Measurements from ENCODE around the gene FNDC3A. TPM values are rescaled to one million over a fixed set of nuclear protein-coding genes. Genes with fewer than 3 reads are reported as not detected.

Gene FNDC3A
- total and polyA plus RNA-seq, 2 donors from 2014 or later, result 12.5 to 67.8 TPM

DNA sequence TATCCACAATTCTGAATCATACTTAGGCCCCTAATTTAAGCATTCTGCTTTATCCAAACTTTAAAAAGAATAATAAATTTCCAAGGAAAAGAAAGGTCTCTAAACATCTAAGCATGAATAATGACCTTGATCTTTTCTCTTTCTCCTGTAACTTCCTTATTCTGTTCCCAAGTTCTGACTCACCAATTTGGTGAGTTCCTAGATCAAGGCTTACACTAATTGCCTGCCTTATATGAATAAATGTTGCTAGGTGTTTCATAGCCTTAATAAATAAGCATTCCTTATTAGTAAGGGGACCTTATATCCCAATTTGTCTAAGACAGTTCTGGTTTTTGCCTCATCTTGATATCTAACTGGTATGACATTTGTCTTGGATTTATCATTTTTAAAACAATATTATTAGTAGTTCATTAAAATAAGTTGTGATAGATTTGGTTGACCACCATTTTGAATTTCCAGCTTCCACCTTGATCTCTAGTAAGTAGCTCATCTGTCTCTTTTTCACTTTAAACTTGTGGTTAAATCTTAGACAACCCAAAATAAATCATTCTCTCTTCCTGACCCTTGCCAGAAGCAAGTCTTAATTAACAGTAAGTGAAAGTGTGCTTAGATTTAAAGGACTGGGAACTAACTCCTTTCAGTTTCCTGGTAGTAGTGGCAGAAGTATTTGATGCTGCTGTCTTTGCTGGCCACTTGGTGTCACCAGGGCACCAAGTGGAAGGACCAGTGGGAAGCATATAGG lies 123.2 kb downstream of the FNDC3A start:
- intact Hi-C loops (cut with DNase I), result no loop called here
- Histone ChIP-seq H3K4me1 (ENCODE audit: control insufficient read depth in 2 of 3, insufficient read depth in 2 of 3, low read depth in 1 of 3, low read length in 3 of 3) (peaks cover 0 to 11% (median 0%) of the 10 kb centered on the region in 3 donors), H3K4me3 (ENCODE audit: low read length in 3 of 3) (no peak overlapping the region), H3K9ac (ENCODE audit: low read length in 3 of 3) (no peak overlapping the region), H3K27me3 (ENCODE audit: control insufficient read depth, insufficient read depth, low read length) (no peaks in the 10 kb centered on the region), H3K27ac (ENCODE audit: low read depth in 2 of 2, low read length in 2 of 2) (peak overlapping the region in 1 of 2 donors; percentile 62), H3K9me3 (ENCODE audit: control insufficient read depth in 2 of 3, insufficient read depth in 1 of 3, low read length in 3 of 3) (no peaks in the 10 kb centered on the region), H3K36me3 (ENCODE audit: control insufficient read depth in 2 of 3, insufficient read depth in 3 of 3, low read length in 3 of 3) (no peaks in the 10 kb centered on the region)
- DNase-seq, result peak in 1 of 5 donors; percentile 24
- TF ChIP-seq, protein P1, sequence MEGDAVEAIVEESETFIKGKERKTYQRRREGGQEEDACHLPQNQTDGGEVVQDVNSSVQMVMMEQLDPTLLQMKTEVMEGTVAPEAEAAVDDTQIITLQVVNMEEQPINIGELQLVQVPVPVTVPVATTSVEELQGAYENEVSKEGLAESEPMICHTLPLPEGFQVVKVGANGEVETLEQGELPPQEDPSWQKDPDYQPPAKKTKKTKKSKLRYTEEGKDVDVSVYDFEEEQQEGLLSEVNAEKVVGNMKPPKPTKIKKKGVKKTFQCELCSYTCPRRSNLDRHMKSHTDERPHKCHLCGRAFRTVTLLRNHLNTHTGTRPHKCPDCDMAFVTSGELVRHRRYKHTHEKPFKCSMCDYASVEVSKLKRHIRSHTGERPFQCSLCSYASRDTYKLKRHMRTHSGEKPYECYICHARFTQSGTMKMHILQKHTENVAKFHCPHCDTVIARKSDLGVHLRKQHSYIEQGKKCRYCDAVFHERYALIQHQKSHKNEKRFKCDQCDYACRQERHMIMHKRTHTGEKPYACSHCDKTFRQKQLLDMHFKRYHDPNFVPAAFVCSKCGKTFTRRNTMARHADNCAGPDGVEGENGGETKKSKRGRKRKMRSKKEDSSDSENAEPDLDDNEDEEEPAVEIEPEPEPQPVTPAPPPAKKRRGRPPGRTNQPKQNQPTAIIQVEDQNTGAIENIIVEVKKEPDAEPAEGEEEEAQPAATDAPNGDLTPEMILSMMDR (IDR thresholded peaks at IDR 0.05; ENCODE audit: borderline replicate concordance, extremely low read depth, insufficient read depth), result peak; percentile 50
- peak; percentile 68 for FAIRE-seq

DNA sequence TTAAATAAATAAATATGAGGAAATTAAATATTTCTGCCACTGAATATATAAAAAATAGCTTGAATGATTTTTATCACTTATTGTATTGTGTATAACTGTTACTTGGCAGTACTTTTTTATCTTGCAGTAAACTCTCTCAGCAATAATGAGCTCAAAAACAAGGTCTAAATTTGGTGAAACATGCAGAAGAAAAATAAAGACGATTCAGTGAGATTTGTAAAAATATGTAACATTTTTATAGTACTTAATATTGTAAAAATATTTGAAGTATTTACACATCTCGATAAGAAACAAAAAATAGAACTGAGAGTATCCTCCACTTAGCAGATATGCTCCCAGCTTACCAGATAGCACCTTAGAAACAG lies 123.8 kb downstream of the FNDC3A start:
- Histone ChIP-seq H3K27me3 (ENCODE audit: control insufficient read depth, insufficient read depth, low read length) (no peaks in the 10 kb centered on the region), H3K4me3 (ENCODE audit: low read length in 3 of 3) (no peak overlapping the region), H3K36me3 (ENCODE audit: control insufficient read depth in 2 of 3, insufficient read depth in 3 of 3, low read length in 3 of 3) (no peaks in the 10 kb centered on the region), H3K4me1 (ENCODE audit: control insufficient read depth in 2 of 3, insufficient read depth in 2 of 3, low read depth in 1 of 3, low read length in 3 of 3) (peaks cover 0 to 11% (median 0%) of the 10 kb centered on the region in 3 donors), H3K9ac (ENCODE audit: low read length in 3 of 3) (no peak overlapping the region), H3K9me3 (ENCODE audit: control insufficient read depth in 2 of 3, insufficient read depth in 1 of 3, low read length in 3 of 3) (no peaks in the 10 kb centered on the region), H3K27ac (ENCODE audit: low read depth in 2 of 2, low read length in 2 of 2) (no peak overlapping the region)
- FAIRE-seq (no peak), DNase-seq (no peak)
- intact Hi-C loops (cut with DNase I), result no loop called here
- TF ChIP-seq, protein P1 (IDR thresholded peaks at IDR 0.05; ENCODE audit: borderline replicate concordance, extremely low read depth, insufficient read depth), result no peak

DNA sequence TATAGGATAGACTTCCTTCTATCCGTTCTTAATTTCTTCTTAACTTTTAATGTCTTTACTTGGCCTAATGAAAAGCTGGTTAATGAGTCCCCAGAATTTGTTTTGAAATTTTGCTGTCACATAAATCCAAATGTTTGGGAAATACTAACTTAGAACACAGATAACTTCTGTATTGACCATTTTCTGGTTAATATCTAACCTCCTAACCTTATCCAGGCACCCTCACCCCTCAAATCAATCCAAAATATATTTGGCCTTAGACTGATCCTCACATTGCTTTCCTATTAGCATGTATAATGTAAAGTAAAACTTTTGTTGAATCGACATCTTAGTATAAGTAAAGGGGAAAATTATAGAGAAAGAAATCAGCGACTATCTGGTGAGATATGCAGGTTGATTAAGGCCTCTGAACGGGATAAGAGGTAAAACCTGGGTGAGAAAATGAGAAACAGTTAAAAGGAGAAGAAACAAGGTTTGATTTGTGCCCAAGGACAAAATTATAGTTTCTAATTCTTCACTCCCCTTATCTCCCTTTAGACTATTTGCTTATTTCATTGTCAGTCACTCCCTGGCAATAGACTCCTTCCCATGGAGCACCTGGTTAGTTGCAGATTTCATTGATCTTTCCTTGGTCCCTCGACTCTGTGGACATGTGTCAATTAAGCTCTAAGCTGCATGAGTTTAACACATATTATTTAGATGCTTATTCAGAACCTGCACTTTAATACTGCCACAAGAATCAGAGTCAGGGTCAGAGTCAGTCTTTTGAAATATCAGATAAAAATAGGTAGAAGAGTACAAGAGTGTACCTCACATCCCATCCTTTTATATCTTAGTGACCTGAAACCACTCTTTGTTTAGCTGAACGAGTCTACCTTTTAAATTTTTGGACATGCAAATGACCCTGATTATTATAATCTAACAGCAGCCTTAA lies 125.2 kb downstream of the FNDC3A start:
- no peaks in the 10 kb centered on the region for H3K36me3 ChIP-seq (ENCODE audit: control insufficient read depth in 2 of 3, insufficient read depth in 3 of 3, low read length in 3 of 3)
- peaks cover 0 to 11% (median 0%) of the 10 kb centered on the region in 3 donors for H3K4me1 ChIP-seq (ENCODE audit: control insufficient read depth in 2 of 3, insufficient read depth in 2 of 3, low read depth in 1 of 3, low read length in 3 of 3)
- H3K27me3 ChIP-seq (ENCODE audit: control insufficient read depth, insufficient read depth, low read length), result no peaks in the 10 kb centered on the region
- intact Hi-C loops (cut with DNase I), result no loop called here
- TF ChIP-seq, protein P1 (IDR thresholded peaks at IDR 0.05; ENCODE audit: borderline replicate concordance, extremely low read depth, insufficient read depth), result no peak
- no peaks in the 10 kb centered on the region for H3K9me3 ChIP-seq (ENCODE audit: control insufficient read depth in 2 of 3, insufficient read depth in 1 of 3, low read length in 3 of 3)
- no peak for DNase-seq
- no peak overlapping the region for H3K9ac ChIP-seq (ENCODE audit: low read length in 3 of 3)
- H3K4me3 ChIP-seq (ENCODE audit: low read length in 3 of 3), result no peak overlapping the region
- FAIRE-seq, result no peak
- no peak overlapping the region for H3K27ac ChIP-seq (ENCODE audit: low read depth in 2 of 2, low read length in 2 of 2)
